ENCODE data around the gene NCS1.

NCS1 gene

DNA sequence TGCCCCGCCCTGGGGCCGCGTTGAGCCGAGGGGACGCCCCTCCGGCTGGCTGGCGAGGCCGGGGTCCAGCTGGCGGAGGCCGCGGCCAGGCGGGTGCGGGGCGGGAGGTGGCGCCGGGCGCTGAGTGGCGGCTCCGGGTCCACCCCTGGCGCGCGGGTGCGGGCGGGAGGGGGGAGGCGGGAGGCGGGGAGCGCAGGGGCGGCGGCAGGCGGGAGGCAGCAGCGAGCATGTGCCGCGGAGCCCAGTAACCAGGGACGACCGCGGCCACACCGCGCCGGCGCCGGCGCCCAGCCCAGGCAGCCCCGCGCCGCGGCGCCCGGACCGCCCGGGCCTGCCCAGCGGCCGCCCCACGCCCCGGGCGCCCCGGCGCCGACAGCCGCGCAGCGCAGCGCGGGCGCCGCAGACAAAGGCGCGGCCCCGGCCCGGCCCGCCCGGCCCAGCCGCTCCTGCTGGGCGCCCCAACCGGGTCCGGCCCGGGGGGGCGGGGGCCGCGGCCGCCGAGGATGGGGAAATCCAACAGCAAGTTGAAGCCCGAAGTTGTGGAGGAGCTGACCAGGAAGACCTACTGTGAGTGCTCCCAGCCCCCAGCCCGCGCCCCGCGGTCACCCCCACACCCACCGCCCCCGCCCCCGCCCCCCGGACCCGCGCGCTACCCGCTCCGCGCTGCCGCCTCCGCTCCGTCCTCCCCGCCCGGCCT lies at the start of gene NCS1:
NCS1 (plus strand) TSS at position 244 of the 697 bp plus-strand sequence; CDS start at position 504, 260 bp downstream.
- DNase-seq: peak; percentile 56

- DNase-seq: no peak
These were observed 49.7 kb upstream of the NCS1 start for GRCh38 chr9:130122456-130122855.

DNA sequence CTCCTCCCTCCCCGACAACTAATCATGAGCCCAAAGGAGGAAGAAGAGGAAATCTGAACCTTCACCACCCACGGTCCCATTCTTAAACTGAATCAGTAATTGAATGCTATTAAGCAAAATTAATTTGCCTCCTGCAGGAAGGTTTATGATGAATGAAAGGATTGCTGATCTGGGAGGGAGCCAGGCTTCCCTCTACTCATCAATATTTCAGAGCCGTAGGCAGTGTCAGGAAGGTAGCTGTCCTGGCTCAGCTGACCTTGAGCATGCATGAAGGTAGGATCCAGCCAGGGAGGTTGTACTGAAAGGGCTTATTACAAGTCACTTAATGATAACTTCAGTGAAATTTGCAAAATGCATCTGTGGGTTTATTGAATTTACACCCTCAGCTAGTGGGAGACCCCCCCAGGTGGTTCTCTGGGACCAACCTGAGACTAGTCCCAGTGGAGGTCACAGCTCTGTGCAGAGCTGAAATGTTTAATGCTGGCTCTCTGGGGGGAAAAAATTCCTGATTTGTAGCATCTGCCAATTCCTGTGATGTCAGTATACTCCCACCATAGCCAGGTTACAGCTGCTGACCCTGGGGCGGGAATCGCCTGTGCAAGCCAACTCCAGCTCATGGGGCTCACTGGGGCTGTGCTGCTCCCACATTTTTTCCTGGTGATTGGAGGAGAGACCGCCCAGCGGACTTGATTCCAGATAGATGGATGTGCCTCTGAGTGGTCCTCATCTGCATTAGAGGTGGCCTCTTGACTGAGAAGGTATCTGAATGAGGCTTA lies 47.9 kb upstream of the NCS1 start:
- DNase-seq: no peak

- DNase-seq: no peak
These were observed 45.3 kb upstream of the NCS1 start for GRCh38 chr9:130126721-130127433.

GRCh38 chr9:130128251-130128650 lies 44.0 kb upstream of the NCS1 start:
- DNase-seq: no peak

DNA sequence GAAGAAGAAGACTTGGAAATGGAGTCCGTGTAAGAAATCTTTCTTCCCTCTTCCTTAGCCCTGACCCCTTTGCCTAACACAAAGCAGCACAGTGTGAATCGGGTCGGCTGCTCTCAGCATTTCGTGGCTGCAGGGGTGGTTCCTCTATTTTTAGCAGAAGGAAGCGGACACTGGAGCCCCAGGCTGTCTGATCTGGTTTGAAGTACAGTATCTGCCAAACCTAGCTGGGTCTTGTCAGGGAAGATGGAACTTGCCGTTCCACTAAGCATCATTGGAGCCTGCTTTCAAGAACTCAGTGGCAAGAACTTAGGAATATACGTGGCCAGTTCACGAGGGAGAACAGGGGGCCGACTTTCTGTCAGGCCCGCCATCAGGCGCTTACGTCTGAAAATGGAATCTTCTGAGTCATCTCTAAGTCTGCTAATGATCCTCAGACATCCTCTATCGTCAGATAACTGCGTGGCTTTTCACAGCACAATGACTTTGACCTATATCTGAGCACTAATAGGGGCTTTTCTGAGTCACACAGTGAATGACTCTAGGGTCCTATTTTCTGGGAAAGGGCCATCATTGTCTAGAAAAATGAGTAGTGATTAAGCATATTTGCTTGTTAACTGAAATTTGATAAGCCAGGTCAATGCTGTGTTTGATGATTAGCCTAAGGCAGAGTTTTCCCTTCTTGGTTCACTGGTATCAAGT lies 43.3 kb upstream of the NCS1 start:
- no peak for DNase-seq

- DNase-seq: no peak
These were observed 42.7 kb upstream of the NCS1 start for GRCh38 chr9:130129432-130130061.

GRCh38 chr9:130132746-130133145 lies 39.5 kb upstream of the NCS1 start:
- no peak for DNase-seq

DNA sequence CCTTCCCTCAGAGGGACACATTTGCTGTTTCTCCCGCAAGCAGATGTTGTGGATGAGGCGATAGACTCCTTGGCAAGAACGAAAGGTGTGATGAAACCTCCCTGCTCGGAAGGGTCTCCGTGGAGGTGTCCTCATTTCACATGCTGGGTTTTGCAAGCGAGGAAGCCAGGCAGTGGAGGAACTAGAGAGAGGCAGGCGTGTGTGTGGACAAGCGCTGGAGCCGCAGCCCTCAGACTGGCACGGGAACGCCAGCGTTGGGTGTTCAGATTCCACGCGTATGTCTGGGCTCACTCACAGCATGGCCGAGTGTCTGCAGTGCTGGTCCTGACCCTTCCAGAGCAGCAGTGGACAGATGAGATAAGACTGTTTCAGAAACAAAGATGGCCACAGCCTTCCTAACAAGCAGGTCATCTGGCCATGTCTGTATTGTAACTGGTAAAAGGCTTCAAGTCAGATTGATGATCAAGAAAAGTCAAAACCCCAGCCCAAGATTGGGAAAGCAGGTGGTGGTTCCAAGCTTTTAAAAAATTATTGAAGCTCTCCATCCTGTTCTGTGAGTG lies 35.0 kb upstream of the NCS1 start:
- no peak for DNase-seq

DNA sequence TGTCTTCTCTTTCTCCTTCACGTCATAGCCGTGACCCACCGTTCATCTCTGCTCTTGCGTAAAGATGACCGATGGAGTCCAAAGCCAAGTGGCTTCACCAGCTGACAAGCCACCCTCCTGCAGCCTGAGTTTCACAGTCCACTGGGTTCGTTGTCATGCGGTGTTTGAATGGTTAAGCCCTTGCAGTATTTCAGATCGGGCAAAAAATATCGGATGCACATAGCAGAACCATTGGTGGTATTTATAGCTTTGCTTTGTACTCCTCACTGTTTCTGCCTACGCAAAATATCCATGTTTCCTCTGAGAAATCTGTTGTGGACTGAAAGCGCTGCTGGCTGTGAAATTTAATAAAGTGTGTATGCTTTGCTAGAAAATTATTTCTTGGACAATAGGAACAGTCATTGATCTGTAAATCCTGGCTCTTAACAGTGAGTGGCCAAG lies 34.5 kb upstream of the NCS1 start:
- DNase-seq: no peak

DNA sequence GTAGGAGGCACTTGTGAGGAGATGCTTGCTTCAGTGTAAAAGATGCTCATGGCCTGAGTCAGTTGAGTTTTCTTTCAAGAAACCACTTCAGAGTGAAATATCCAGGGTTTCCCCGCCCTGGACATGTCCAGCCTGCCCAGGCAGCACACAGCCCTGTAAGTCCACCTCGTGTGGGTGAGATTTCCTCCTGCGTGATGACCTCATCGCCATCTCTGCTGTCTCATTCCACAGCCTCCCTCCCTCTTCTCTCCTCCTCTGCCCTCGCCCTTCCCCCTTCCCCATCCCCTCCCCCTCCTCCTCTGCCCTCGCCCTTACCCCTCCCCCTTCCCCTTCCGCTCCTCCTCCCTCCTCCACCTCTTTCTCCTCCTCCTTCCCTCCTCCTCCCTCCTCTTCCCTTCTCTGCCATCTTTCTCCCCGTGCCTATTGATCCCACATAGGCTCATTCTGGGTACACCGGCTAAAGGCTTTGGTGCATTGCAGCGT lies 34.0 kb upstream of the NCS1 start:
- DNase-seq: no peak

DNA sequence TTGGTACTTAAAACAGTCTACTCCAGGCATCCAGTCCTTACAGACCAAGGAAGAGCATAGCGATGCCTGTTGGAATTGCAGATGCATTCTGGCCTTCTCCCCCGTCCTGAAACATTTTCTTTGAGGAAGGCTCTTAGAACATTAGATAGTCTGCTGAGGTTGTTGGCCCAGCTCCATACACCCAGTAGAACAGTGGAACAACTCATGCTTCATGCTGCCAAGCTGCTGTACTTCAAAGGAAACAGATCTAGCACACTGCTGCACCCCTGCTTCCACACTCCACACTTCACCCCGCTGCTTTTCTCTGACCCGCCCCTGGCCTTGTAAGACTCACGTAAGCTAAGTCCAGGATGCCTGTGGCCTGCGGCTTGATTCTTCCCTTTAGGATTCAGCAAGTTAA lies 33.4 kb upstream of the NCS1 start:
- no peak for DNase-seq

- DNase-seq: no peak
These were observed 33.0 kb upstream of the NCS1 start for GRCh38 chr9:130139251-130139650.

GRCh38 chr9:130140706-130141105 lies 31.5 kb upstream of the NCS1 start:
- no peak for DNase-seq

DNA sequence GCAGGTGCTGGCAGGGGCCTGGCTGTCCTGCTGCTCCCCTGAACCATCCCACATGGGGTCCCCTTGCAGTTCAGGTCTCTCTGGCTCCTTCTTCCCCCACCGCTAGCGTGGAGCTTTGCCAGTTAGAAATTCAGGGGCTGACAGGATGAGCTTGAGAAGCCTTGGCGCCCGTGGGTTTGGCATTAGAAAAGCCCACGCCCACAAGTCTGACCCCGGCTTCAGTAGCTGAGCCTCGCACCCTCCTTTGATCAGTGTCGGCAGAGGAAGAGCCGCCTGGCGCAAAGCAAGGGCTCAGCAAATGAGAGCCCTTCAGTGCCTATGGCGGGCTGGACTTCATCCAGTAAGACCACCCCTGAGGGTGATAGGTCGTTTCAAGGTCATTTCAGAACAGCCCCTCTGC lies 30.1 kb upstream of the NCS1 start:
- no peak for DNase-seq

- DNase-seq: no peak
These were observed 29.6 kb upstream of the NCS1 start for GRCh38 chr9:130142641-130143040.

- DNase-seq: no peak
These were observed 28.8 kb upstream of the NCS1 start for GRCh38 chr9:130143279-130143893.

DNA sequence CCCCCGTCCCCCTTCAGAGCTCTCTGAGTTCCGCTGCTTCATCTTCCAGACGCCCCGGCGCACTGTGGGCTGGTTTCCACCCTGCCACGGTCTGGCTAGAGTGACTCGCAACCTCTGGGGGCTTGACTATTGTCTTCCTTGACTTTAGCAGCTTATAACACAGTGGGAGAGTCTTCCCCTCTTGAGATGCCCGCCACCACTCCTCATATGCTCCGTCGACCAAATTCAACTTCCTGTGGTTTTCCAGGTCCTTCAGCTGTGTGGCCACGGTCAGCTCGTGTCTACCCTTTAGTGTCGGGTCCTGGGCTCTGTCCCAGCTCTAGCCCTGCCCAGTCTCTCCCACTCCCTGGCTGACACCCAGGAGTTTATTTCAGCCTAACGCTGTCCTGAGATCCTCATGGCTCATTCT lies 28.2 kb upstream of the NCS1 start:
- DNase-seq: no peak

GRCh38 chr9:130144703-130145102 lies 27.5 kb upstream of the NCS1 start:
- no peak for DNase-seq

- DNase-seq: no peak
These were observed 26.5 kb upstream of the NCS1 start for GRCh38 chr9:130145658-130146057.

GRCh38 chr9:130147198-130147597 lies 25.0 kb upstream of the NCS1 start:
- no peak for DNase-seq

DNA sequence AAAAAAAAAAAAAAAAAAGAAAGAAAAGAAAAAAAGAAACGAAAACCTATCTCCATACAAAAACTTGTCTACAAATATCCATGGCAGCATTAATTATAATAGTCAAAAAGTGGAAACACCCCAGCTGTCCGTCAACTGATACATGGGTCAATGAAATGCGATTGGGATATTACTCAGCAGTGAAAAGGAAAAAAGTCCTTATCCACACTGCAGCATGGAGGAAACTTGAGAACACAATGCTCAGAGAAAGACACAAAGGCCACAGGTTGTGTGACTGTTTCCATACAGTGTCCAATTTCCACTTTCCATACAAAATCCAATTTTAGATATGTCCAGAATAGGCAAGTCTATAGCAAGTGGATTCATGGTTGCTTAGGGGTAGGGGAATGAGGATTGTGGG lies 24.3 kb upstream of the NCS1 start:
- DNase-seq: no peak
